ENCODE data around the gene SCN9A.
"Not testable (repeated sequence)": the region's sequence is repeated elsewhere in the genome, so short reads cannot be mapped to it uniquely, and the experiment has no call there.

Gene SCN9A

GRCh38 chr2:166375195-166375735 lies 479 bp downstream of the SCN9A start:
- DNase-seq (ENCODE audit: low spot score) = peak; percentile 16

- no peak for DNase-seq (ENCODE audit: low spot score)
These were observed 1.8 kb downstream of the SCN9A start for GRCh38 chr2:166373951-166374350.

- no peak for DNase-seq (ENCODE audit: low spot score)
These were observed 2.2 kb downstream of the SCN9A start for GRCh38 chr2:166373539-166373938.

GRCh38 chr2:166373105-166373504 lies 2.6 kb downstream of the SCN9A start:
- no peak for DNase-seq (ENCODE audit: low spot score)

GRCh38 chr2:166372046-166372445 lies 3.7 kb downstream of the SCN9A start:
- no peak for DNase-seq (ENCODE audit: low spot score)

- no peak for DNase-seq (ENCODE audit: low spot score)
These were observed 9.8 kb downstream of the SCN9A start for GRCh38 chr2:166365803-166366420.

- no peak for DNase-seq (ENCODE audit: low spot score)
These were observed 10.5 kb downstream of the SCN9A start for GRCh38 chr2:166365239-166365638.

- no peak for DNase-seq (ENCODE audit: low spot score)
These were observed 11.1 kb downstream of the SCN9A start for GRCh38 chr2:166364476-166365161.

- DNase-seq (ENCODE audit: low spot score) = no peak
These were observed 14.2 kb downstream of the SCN9A start for GRCh38 chr2:166361351-166362153.

- no peak for DNase-seq (ENCODE audit: low spot score)
These were observed 14.8 kb downstream of the SCN9A start for GRCh38 chr2:166360906-166361305.

GRCh38 chr2:166360426-166360825 lies 15.3 kb downstream of the SCN9A start:
- no peak for DNase-seq (ENCODE audit: low spot score)

- DNase-seq (ENCODE audit: low spot score) = not testable (repeated sequence)
These were observed 17.8 kb downstream of the SCN9A start for GRCh38 chr2:166357950-166358321.

GRCh38 chr2:166357068-166357949 lies 18.4 kb downstream of the SCN9A start:
- DNase-seq (ENCODE audit: low spot score) = no peak

- DNase-seq (ENCODE audit: low spot score) = no peak
These were observed 24.4 kb downstream of the SCN9A start for GRCh38 chr2:166351319-166351718.

GRCh38 chr2:166350525-166350924 lies 25.2 kb downstream of the SCN9A start:
- DNase-seq (ENCODE audit: low spot score) = no peak

GRCh38 chr2:166344286-166345113 lies 31.2 kb downstream of the SCN9A start:
- DNase-seq (ENCODE audit: low spot score) = no peak

- DNase-seq (ENCODE audit: low spot score) = no peak
These were observed 32.3 kb downstream of the SCN9A start for GRCh38 chr2:166343467-166343866.

- no peak for DNase-seq (ENCODE audit: low spot score)
These were observed 34.3 kb downstream of the SCN9A start for GRCh38 chr2:166341426-166341825.

GRCh38 chr2:166338831-166339339 lies 36.9 kb downstream of the SCN9A start:
- no peak for DNase-seq (ENCODE audit: low spot score)

GRCh38 chr2:166337932-166338331 lies 37.8 kb downstream of the SCN9A start:
- DNase-seq (ENCODE audit: low spot score) = no peak

GRCh38 chr2:166335284-166335683 lies 40.5 kb downstream of the SCN9A start:
- DNase-seq (ENCODE audit: low spot score) = no peak

Measured in D341Med (cell line).